Measurements from ENCODE around the gene RIMBP2.

The RIMBP2 gene

GRCh38 chr12:130476451-130477135, 239.5 kb downstream of the RIMBP2 start:
- no peak for DNase-seq

- DNase-seq: no peak
Measured at GRCh38 chr12:130474599-130475269, 241.4 kb downstream of the RIMBP2 start.

- DNase-seq: no peak
Measured at GRCh38 chr12:130473266-130473665, 242.8 kb downstream of the RIMBP2 start.

DNA sequence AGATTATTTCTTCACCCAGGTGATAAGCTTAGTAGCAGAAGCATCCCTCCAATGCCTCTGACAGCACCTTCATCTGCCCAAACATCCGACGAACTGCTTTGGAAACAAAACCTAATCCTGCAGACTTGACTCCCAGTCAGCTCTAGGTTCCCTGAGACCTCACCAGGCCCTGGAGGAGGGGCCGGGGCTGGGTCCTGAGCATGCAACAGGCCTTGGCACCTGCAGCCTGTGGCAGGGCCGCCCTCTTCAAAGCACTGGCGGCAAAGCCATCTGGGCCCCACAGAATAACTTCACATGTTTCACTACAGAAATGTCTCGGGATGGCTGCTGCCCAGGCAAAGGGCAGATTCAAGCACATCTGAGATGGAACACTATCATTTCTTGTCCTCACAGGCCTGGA, 245.1 kb downstream of the RIMBP2 start:
- no peak for DNase-seq

DNA sequence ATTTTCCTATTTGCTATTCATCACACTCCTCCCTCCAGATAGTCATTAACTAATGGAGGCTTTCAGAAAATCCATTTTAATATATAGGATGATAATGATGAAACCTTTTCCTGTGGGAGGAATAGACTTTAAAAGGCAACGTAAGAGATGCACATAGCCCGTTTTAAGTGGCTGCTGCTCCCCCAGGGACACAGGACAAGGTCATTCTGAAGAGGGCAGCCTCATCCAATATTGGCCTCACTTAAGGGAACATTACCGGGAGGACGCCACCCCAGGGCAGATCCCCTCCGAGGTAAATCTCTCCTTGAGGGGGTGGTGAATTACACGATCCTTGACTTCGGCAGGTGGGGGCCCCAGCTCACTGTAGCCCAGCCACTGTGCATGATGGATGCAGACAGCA, 246.5 kb downstream of the RIMBP2 start:
- no peak for DNase-seq

DNA sequence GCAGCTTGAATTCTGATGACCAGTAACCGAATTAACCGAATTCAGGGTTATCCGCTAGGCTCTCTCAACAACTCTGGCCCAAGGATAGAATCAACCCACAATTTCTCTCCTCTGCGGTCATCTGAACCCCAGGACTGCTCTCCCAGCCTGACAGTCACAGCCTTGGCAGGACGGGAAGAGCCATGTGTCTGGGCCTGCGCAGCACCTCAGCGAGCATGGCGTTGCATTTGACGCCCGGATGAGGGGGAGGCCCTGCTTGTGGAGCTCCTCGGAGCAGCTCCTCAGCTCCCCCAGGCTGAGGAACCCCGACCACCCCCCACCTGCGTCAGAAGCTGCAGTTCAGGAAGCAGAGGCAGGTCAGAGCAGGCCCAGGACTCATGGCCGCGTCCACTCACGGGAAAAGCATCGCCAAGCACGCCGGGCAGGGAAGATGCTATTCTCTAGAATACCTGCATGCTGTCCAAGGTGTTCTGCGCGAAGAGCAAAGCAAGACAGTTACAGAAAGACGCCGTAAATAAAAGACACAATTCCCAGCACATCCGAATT, 247.3 kb downstream of the RIMBP2 start:
- DNase-seq: no peak

DNA sequence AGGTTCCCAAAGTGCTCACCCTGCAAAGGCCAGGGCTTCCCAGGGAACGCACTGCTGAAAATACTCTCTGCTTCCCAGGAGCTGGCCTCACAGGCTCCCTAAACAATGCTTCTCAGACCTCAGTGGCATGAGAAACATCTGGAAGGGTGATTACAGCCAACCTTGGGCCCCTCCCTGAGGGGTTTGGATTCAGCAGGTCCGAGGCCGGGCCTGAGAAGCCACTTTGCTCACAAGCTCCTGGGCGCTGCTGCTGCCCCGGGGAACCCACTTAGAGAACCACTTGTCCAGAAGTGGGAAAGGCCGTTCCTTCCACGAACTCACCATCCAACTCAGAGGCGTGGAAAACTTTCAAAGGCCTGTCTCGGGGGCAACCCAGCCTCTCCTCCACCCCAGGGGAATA, 247.9 kb downstream of the RIMBP2 start:
- DNase-seq: no peak

DNA sequence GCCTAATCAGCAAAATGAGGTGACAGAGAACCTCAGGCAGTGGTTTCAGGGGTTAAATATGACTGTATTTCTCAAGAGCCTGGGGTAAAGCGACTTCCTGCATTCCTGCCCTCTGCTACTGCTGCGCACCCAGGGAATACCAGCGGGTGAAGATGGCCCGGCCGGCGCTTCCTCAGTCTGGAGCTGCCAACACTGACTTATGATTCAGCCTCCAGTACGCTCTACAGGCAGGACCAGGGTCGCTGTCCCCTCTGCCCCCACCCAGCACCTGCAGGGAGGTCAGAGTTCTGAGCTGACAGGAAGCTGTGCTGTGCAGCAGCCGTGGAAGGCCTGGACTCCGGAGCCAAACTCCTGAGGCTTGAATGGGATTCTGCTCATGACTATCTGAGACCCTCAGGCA, 250.5 kb downstream of the RIMBP2 start:
- DNase-seq: no peak

- no peak for DNase-seq
Measured at GRCh38 chr12:130465046-130465445, 251.1 kb downstream of the RIMBP2 start.

DNA sequence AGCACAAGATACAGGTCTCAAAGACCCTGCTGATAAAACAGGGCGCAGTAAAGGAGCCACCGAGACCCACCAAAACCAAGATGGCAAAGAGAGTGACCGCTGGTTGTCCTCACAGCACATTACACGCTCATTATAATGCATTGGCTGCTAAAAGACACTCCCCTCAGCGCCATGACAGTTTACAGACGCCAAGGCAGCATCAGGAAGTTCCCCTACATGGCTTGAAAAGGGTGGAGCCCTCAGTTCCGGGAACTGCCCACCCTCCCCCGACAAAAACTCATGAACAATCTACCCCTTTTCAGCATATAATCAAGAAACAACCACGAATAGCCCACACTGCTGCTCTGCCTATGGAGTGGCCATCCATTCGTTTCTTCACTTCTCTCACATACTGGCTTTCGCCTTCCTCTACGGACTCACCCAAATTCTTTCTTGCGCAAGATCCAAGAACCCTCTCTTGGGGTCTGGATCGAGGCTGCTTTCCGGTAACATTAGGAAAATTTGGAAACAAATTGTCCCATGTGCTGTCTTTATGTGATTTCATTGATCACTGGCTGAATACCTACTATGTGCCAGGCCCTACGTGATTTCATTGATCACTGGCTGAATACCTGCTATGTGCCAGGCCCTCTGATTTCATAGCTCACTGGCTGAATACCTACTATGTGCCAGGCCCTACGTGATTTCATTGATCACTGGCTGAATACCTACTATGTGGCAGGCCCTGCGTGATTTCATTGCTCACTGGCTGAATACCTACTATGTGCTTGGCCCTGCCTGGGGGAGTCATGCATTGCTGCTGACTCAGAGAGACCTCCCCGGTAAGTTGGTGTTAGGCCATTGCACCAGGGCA, 252.1 kb downstream of the RIMBP2 start:
- DNase-seq: no peak

DNA sequence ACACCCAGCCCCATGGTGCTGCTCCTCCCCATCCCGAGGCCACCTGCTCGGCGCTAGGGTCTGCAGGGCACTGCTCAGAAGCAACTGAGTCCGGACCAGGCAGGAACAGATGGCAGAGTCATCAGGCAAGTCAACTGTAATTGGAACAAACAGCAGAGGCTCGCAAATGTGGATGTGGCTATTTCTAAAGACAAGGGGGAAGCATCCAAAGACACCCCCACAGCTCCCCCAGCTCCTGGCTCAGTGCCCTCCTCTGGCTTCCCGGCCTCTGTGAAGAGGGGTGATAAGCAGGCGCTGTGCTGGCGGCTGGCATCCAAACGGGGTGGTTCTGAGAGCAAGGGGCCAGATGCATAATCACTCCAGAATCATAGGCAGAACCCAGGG, 252.8 kb downstream of the RIMBP2 start:
- no peak for DNase-seq

DNA sequence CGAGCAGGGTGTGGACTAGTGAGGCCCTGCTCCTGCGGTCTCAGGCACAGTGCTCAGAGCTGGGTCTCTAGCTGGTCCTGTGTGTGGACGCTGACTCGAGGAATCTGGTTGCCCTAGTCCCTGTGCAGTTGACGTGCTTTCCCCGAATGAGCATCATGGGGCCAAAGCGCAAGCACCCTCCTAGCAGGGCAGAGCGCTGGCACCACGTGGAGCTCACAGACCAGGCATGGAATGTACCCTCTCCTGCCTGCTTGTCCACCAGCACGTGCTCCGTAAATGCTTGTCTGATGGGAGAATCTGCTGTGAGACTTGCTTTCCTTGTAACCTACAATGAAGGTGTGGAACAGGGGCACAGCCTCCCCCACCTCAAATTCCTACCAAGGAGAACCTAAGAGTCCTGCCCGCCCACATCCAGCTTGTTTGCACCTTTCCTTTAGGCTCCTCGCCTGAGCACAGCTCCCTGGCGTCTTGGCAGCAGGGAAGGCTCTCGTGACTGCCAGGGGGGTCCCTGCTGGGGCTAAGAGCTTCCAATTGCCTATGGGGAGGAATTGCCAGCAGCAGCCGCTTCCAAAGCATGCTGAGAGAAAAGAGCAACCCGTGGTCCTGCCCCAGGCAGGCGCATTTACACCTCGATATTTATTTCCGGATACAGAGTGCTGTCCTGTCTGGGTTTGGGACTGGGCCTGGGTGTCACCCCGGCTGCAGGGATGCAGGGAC, 253.4 kb downstream of the RIMBP2 start:
- DNase-seq: no peak

GRCh38 chr12:130461839-130462557, 254.1 kb downstream of the RIMBP2 start:
- DNase-seq: no peak

GRCh38 chr12:130461447-130461815, 254.7 kb downstream of the RIMBP2 start:
- DNase-seq: no peak

GRCh38 chr12:130460611-130461446, 255.3 kb downstream of the RIMBP2 start:
- DNase-seq: no peak

DNA sequence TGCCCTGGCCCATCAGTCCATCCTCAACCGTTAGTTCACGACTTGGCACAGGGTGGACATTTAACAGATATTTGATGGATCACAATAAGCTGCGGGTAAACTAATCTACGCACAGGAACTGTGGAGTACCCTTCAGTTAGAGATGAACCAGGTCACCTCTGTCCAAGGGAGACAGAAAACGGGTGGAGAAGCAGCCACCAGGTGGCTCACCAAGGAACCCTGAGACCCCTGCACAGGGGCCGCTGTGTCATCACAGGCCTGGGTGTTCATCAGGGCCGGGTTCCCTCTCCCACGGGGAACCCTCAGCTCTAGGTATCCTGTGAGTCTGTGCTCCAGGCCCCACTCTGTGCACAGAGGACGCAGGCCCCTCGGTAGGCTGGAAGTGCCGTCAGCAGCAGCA, 256.2 kb downstream of the RIMBP2 start:
- DNase-seq: no peak

- DNase-seq: no peak
Measured at GRCh38 chr12:130458341-130458740, 257.8 kb downstream of the RIMBP2 start.

GRCh38 chr12:130457215-130457614, 258.9 kb downstream of the RIMBP2 start:
- DNase-seq: no peak

GRCh38 chr12:130456375-130457199, 259.5 kb downstream of the RIMBP2 start:
- no peak for DNase-seq

GRCh38 chr12:130455161-130455560, 260.9 kb downstream of the RIMBP2 start:
- no peak for DNase-seq
